Stimulated activated CD8-positive, alpha-beta memory T cell treated with anti-CD3 and anti-CD28 coated beads, Interleukin-7, amount 100 ng/mL, for 48 hours (primary cell): ENCODE measurements around the gene MEP1A.
"Not testable (repeated sequence)": the region's sequence is repeated elsewhere in the genome, so short reads cannot be mapped to it uniquely, and the experiment has no call there.

ENCODE experiments used
- DNase-seq, 2 donors: peaks; one replicate each; pipeline ENCODE4 v3.0.0-alpha.2; 2020; ENCODE audit warnings: low read depth in 1 of 2; ENCODE audit errors: extremely low read depth in 1 of 2

Gene MEP1A

DNA sequence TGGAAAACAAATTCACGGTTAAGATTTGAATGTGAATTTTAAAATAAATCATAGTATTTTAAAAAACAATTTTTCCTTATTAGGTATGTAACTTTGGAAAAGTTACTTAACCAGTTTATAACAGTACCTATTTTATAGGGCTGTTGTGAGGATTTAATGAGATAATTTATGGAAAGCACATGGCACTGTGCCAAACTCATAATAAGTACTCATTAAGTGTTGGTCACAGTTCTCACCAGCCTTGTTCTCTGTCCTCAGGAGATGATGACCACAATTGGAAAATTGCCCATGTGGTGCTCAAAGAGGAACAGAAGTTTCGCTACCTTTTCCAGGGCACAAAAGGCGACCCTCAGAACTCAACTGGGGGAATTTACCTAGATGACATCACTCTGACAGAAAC, 39.6 kb downstream of the MEP1A start:
- DNase-seq, result no peak

DNA sequence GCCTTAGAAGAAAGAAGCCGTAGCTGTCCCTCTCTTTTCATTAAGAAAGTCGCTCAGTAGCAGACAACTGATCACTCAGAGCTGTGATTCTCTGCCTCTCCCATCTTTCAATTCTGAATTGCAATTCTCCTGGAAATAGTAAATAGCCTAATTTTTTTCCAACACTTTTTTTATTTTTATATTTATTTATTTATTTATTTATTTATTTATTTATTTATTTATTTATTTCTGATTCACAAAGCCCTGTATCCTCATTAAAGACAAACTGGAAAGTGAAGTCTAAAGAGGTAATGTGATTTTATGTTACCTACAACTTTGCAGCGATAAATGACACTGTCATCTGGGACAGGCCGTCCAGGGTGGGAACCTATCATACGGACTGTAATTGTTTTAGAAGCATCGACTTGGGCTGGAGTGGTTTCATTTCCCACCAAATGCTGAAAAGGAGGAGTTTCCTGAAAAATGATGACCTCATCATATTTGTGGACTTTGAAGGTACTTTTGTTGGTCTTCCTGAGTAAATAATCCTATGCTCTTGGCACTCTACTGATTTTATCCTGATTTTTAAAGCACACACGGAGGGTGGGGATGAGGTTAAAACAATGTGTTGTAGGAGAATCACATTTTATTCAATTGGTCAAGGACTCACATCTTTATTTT, 41.2 kb downstream of the MEP1A start:
- not testable (repeated sequence) for DNase-seq

DNA sequence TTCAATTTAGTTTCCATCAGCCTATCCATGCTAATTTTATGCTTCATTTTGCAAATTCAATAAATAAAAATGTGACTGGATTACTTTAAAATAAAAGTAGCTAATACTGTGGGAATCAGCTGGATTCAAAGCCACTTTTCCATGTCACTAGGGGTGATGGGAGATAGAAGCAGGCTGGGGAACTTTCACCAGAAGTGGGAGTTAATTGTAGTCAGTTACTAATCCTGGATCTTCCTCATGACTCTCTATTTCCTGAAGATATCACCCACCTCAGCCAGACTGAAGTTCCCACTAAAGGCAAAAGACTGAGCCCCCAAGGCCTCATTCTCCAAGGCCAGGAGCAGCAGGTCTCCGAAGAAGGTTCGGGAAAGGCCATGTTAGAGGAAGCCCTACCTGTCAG, 41.8 kb downstream of the MEP1A start:
- DNase-seq, result not testable (repeated sequence)

DNA sequence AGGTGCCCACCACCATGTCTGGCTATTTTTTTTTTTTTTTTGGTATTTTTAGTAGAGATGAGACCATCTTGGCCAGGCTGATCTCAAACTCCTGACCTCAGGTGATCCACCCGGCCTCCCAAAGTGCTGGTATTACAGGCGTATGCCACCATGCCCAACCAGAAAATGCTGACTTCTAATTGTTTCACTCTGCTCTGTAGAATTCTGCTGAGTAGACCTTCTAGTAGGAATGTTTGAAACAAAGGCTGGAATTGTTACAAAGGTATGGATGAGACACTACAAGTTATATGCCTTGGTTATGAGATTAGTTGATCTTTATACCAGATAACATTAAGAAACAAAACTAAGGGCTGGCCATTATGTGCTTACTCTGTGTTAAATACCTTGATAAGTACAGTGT, 44.8 kb downstream of the MEP1A start:
- DNase-seq, result no peak

DNA sequence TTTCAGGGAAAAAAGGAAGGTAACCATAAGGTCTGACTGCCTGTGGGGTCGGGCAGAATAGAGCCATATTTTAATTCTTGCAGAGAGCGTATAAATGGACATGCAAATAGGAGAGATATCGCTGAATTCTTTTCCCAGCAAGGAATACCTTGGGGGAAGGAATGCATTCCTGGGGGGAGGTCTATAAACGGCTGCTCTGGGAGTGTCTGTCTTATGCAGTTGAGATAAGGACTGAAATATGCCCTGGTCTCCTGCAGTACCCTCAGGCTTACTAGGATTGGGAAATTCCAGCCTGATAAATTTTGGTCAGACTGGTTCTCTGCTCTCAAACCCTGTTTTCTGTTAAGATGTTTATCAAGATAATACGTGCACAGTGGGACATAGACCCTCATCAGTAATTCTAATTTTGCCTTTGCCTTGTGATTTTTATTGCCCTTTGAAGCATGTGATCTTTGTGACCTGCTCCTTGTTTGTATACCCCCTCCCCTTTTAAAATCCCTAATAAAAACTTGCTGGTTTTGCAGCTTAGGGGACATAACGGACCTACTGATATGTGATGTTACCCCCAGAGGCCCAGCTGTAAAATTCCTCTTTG, 49.2 kb downstream of the MEP1A start:
- DNase-seq, result not testable (repeated sequence)

DNA sequence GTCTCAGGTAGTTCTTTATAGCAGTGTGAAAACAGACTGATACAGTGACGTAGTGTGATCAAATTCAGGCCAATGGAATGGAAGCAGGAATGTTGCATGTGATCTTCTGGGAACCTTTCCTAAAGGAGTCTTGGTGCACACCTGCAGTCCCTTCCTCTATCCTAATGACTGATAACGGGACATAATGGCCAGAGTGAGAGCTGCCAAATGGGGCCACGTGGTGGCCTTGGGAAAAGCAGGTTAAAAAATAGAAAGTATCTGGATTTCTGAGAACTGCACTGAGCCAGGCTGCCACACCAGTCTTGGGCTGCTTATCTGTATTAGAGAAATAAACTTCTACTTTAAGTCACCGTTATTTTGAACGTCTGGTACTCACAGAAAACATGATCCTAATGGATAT, 51.9 kb downstream of the MEP1A start:
- DNase-seq, result no peak

DNA sequence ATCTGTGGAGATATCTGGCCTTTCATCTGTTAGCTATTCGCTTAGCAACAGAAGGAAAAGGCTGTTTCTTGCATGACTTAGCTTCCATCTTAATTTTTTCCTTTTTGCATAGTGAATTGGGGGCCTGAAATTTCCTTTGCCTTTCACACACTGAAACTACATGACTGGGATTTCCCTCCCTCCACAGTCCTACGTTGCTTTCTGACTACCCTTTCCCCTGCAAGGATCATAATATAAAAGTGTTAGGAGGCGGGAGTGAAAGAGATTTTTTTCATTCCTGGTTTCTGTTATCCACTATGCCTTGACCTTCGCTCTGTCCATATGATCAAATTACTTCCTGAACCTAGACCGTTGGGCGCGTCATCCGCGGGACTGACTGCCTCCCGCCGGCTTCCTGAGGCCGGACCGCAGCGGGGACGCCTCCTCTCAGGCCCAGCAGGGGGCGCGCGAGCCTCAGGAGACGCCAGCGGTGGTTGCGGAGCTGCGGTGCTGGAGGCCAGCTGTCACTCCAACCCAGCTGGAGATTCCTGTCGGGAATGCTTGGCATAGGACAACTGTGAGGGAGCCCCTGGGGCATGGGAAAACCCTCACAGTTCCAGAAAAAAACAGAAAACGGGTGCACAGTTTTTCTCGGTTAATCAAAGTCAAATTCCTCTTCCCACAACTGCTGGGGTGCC, 55.6 kb downstream of the MEP1A start:
- DNase-seq, result peak; percentile 40 to 43

DNA sequence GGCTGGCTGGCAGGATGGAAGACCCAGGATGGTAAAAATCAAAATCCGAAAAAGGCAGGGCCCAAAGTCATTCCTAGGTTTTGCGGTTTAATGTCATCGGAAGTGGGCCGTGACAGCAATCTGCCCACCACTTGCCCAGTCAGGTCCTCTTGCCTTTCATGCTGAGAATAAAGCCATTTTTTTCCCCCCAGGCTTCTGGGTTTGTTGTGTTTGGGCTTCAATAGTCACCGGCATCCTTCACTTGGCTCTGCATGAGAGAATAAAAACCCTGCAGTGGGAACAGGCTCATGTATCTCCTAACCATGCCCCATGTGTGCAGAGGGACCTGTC, 56.1 kb downstream of the MEP1A start:
- DNase-seq, result no peak

DNA sequence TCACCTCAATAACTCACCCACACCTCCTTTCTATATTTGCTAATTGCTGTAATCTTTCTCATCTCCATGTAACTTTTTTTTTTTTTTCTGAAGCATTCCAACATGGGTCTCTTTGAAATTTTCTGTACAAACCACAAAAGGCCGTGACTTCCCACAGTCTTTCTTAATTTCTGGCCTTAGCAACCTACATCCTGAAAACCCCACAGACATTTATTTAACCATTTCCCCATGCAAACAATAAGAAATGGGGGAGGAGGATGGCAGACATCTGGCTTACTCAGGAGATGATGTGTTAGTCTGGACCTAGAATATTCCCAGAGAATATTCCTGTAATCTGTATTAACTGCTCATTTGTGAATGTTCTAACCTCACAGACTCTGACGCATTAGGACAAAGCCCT, 57.6 kb downstream of the MEP1A start:
- no peak for DNase-seq

DNA sequence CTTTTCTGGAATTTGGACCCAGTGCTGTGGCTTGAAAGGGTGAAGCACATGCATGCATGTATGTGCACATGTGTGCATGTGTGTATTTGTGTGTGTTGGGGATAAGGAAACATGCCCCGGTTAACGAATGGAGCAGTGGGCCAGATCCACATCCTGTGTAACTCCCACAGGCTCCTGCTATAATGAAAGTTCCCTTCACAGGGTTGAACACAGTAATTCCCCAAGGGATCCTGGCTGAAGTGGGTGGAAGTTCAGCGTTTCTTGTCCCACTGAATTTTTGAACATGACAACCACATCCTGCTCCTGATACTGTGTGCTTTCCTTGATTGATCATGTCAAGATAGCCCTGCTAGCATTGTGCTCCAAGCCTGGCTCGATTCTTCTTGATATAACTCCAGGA, 58.4 kb downstream of the MEP1A start:
- DNase-seq, result not testable (repeated sequence)

DNA sequence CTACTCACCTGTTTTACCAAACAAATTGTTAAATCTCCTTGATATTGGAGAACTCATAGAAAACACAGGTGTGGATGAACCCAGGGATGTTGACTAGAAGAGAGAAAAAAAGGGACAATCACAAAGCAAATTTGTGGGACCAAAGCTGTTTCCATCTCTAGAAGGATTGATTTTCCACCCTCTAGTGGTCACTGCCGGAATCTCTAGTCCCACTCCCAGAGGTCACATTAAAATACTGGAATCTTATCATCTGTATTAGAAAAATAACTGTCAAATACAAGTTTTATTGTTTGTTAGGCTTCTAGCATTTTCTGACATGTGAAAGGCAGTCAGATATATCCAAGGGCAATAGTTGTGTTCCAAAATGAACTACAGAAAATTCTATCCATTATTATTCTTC, 62.8 kb downstream of the MEP1A start:
- not testable (repeated sequence) for DNase-seq

DNA sequence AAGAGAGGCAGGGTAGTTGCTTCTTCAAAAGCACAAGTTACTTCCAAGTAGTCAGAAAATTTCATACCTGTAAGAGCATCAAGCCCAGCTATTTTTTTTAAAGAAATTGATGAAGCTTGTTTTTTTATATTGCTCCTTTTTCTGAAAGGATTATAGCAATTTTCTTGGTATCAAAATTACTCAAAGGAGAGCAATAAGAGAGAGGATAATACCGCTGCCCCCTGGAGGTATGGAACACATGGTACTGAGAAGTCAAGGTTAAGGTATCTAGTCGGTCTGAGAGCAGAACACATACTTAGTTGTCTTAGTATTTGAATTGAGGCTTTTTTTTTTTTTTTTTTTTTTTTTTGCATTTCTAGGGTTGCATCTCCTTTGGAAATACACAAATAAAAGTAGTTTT, 69.2 kb downstream of the MEP1A start:
- DNase-seq, result no peak

DNA sequence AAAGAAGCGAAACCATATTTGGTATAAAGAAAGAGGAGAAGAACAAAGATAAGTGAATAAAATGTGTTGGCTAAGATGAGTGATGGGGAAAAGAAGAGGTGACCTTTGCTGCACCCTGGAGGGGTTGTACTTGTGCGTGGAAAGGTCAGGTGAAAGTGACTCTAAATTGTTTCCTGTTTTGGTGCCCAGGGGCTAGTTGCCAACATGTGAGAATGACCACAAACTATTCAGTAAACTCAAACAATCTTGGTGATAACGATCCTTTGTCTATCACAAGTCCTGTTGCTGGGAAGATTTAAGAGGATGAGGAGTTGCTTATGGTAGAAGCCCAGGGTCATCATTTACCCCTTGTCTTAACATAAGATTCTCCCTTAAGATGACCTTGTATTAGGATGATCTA, 70.6 kb downstream of the MEP1A start:
- DNase-seq, result no peak

DNA sequence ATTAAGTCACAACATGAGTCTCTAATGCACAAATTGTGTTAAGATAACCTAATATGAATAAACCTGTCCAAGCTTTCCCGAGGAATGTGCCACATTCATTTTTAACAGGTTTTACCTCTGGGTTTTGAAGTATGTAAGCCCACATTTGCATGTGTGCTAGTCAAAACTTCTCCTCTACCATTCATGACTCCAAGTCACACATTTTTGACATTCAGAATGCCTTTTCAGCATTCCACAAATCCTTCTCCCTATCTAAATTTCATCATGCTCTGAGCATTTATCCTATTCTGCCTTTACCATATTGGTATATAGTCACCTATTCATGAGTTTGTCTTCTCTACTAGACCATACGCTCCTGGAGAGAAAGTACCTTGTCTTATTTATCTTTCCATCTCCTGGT, 72.0 kb downstream of the MEP1A start:
- no peak for DNase-seq

DNA sequence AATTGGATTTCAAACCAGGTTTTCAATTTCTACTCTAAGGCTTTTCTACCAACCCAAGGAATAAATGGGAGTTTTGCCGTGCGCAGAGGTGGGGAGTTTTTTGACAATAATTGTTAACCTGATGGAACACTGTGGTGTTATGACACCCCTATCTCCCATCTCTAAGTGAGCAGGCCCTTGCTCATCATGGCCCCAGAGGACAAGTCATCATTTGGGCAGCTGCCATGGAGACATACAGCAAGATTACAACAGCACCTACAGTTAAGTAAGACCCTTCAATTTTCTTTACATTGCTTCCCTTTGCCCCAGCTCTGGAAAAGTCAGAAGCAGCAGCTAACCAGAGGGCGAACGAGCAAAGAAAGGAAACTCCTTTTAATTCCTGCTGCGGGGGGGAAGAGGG, 74.2 kb downstream of the MEP1A start:
- no peak for DNase-seq

DNA sequence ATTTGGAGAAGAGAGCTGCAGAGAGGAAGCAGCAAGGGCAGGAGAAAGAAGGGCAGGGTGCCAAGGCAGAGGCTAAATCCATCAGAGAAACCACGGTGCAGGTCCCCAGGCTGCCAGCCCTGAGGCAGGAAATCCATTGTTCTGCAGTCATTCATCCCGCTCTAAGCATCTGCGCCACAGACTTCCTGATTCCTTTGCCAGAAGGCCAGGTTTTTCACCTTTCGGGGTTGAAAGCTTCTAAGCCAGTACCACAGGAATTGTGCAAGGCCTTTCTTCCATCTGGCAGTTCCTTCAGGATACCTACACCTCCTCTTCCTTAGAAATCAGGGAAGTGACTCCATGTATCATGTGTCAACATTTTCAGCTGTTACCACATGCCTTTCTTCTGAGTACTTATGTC, 82.9 kb downstream of the MEP1A start:
- DNase-seq, result no peak

DNA sequence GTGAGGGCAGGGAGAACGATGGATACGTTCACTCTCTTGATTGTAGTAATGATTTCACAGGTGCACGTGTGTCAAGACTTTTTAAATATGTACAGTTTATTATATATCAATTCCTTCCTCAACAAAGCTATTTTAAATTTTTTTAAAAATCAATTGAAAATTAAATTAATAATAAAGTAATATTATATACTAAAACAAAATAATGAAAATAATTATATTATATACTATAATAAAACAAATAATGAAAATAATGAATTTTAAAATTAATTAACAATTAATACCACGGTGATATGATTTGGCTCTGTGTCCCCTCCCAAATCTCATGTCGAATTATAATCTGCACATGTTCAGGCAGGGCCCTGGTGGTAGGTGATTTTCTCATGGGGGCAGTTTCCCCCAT, 85.8 kb downstream of the MEP1A start:
- no peak for DNase-seq

DNA sequence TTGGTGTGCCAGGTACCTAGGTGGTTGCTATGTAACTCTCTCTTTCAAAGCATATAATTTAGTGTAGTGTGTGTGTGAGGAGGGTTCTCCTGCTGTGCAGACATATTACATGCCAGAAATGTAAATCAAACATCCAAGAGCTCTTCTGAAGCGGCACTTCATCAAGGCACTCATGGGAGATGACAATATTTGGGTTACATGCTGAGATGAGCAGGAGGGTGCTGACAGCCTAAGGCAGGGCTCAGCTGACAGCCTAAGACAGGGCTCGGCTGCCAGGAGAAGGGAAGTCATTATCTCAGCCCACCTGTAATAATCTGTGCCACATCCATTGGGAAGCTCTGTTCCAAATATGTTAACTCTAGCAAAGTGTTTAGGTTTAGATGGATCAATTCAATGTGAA, 89.5 kb downstream of the MEP1A start:
- DNase-seq, result no peak

DNA sequence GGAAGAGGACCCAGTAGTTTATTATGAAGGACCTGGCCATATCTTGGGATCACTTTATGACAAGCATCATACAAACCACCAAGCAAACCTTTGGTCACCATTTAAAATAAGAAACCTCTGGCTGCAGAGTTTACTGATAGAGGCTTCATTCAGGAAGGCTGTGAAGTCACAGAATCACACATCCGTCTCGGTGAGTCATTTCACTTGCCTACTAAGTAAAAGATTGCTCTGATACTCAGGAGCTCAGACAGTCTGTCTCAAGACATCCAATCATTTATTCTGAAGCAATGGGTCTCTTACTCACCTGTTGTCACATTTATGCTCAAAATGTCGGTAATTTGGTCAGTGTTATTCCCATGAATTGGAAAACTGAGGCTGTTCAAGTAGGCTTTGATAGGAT, 94.8 kb downstream of the MEP1A start:
- no peak for DNase-seq

DNA sequence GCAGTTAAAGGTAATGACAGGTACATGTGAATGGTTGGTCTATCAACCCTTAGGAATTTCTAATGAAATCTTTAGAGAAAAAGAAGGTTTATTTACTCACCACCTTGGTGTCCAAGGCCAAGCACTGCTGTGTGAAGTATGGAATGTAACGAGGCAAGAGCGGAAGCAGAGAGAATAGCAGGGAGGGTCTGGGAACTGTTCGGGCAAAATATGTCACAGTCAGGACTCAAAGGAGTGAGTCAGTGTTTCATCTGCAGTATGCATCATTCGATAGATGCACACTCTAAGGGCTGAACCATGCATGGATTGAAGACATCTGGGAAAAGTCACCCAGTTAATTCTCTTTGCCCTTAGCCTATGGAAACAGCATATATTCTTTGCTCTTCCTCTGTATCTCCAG, 95.4 kb downstream of the MEP1A start:
- no peak for DNase-seq
